ENCODE measurements around the gene RFX2.

DNA sequence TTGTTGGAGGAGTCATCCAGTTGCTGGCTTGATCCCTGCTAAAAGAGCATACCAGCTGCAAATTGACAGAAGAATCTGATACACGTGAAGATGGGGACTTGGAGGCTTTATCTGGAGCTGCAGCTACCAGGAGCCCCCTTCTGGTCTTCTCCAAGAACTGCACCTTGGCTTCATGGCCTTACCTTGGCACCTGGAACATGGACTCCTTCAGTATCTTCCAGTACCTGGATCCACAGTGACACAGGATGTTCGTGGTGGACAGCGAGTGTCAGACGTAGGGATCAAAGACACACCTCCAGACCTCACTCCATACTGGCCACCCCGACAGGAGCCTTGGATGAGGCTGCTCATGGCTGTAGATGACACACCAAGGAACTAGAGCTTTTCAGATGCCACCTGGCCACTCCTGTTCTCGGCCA is 15.3 kb upstream of the RFX2 start:
- no peak for TF ChIP-seq POLR2A (IDR thresholded peaks at IDR 0.05)
- TF ChIP-seq, protein P1, sequence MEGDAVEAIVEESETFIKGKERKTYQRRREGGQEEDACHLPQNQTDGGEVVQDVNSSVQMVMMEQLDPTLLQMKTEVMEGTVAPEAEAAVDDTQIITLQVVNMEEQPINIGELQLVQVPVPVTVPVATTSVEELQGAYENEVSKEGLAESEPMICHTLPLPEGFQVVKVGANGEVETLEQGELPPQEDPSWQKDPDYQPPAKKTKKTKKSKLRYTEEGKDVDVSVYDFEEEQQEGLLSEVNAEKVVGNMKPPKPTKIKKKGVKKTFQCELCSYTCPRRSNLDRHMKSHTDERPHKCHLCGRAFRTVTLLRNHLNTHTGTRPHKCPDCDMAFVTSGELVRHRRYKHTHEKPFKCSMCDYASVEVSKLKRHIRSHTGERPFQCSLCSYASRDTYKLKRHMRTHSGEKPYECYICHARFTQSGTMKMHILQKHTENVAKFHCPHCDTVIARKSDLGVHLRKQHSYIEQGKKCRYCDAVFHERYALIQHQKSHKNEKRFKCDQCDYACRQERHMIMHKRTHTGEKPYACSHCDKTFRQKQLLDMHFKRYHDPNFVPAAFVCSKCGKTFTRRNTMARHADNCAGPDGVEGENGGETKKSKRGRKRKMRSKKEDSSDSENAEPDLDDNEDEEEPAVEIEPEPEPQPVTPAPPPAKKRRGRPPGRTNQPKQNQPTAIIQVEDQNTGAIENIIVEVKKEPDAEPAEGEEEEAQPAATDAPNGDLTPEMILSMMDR (IDR thresholded peaks at IDR 0.05 in 4 of 5, conservative IDR thresholded peaks at IDR 0.05 in 1 of 5): peak; percentile 82 to 93 (median 89)

Measured in gastrocnemius medialis (tissue), 4 donors.